IPS-11a (cell line): ENCODE measurements around the gene AKR1B1.

ENCODE experiments used
- H3K4me3 ChIP-seq: one replicate; pipeline ENCODE4 v1.5.1; 2013; ENCODE audit warnings: low read depth, low read length, control low read depth

AKR1B1 gene

DNA sequence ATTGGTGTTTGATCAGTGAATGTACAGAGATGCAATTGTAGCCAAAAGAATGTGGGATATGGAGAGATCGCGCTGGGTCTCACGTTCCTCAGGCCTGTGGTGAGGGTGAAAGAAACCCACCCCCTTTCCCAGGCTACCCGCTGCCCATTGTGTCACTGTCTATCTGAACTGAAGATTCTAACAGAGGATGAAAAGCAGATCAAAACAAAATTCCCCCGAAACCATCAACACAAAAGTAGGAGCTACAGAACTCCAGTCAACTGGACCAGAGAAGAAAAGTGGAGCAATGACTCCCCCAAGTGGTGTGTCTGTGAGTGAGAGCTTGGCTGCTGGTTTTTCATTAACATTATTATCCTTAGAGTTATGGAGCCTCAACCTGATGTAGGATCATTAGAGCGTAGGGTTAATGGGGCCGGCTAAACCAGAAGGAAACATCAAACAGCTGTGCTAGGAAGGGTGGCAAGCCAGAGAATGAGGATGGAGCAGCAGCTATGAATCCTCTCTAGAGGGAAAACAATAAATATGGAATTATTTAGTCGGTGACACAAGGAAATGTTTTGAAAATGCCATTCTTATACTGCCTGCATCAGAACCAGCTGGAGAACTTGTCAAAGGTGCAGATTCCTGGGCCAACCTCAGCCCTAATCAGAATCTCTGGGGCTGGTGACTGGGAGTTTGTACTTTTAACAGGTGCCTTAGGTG, 38.3 kb downstream of the AKR1B1 start:
- no peak overlapping the region for H3K4me3 ChIP-seq

DNA sequence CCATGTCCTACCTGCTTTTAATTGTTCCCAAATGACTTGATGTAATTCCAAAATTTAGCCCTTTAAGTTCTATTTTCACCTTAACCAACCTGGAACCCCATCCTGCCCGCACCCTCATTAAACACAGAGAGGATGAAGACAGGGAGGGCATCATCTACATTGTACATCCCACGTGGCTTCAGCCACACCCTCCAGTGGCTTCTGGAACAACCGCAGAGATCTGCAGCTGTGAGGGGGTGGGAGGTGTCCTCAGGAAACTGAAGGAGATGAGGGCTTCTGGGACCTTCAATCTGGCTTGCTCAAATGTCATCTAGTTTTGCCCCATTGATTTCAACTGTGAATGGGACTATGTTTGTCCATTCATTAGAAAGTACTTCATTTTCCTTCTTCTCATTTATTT, 39.0 kb downstream of the AKR1B1 start:
- no peak overlapping the region for H3K4me3 ChIP-seq

DNA sequence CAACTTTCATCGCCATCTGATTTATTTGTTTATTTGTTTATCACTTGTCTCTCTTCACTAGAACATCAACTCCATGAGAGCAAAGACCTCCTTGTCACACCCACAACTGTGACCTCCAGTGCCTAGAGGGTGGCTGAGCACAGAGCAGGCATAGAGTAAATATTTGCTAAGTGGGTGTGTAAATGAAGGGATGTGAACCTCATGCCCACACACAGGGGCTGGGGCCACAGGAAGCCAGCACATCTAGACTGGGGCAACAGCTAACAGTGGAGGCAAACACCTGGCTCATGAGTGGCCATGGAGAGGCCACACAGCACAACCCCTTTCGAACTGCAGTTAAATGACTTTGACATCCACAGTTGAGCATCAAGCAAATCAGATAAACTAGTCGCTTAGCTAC, 39.8 kb downstream of the AKR1B1 start:
- H3K4me3 ChIP-seq: no peak overlapping the region

DNA sequence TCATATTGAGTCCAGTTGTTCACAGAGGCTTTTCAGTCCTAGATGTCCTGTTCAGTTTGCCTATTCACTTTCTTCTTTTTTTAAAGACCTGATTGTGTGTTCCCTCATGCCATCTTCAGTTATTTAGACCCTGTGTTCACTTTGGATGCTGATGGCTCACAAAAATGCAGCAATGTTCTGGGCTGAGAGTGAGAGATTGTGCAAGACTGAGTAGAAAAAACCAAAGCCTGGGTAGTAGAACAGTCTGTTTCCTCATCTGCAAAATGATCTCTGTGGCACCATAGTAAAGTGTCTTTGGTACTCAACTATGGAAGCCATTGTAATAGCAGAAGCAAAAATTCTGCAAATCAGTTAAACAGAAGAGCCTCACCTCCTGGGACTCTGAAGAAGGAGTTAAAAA, 43.2 kb downstream of the AKR1B1 start:
- H3K4me3 ChIP-seq: no peak overlapping the region

- H3K4me3 ChIP-seq: no peak overlapping the region
These were observed 44.8 kb downstream of the AKR1B1 start for GRCh38 chr7:134414109-134414508.

DNA sequence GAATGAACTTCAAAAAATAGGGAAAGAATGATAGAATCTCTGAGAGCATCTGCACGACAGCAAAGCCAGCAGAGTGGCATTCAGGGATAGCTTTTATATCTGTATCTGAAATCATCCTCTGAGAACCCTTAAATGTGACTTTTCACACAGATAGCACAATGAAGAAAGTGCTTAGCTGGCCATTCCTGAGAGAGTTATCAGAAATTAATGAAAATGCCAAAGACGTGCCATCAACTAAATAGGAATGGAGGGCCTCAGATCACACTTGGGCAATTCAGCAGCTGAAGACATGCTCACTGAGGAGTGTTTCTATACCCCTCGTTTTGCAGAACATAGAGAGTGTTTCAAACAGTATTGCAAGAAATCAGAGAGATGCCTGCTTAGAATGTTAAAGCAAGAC, 51.6 kb downstream of the AKR1B1 start:
- H3K4me3 ChIP-seq: no peak overlapping the region

- no peak overlapping the region for H3K4me3 ChIP-seq
These were observed 52.5 kb downstream of the AKR1B1 start for GRCh38 chr7:134406431-134406830.

GRCh38 chr7:134405299-134405698, 53.6 kb downstream of the AKR1B1 start:
- no peak overlapping the region for H3K4me3 ChIP-seq

GRCh38 chr7:134403062-134403461, 55.8 kb downstream of the AKR1B1 start:
- no peak overlapping the region for H3K4me3 ChIP-seq

DNA sequence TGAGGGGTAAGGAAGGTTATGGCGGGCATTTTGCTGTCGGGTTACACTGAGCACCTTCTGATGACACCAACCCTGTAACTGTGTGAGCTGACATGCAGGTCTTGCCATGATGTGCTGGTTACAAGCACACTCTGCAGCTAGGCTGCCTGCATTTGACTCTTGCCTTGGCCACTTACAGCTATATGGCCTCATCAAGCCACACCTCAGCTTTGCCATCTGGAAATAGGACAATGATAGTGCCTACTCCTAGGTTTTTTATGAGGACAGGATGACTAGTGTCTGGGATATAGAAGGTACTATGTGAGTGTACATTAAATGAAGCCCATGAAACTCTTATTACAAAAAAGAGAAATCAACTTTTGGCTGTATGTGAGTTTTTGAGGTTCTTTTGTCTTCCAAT, 58.0 kb downstream of the AKR1B1 start:
- no peak overlapping the region for H3K4me3 ChIP-seq

- H3K4me3 ChIP-seq: no peak overlapping the region
These were observed 62.9 kb downstream of the AKR1B1 start for GRCh38 chr7:134396031-134396430.

DNA sequence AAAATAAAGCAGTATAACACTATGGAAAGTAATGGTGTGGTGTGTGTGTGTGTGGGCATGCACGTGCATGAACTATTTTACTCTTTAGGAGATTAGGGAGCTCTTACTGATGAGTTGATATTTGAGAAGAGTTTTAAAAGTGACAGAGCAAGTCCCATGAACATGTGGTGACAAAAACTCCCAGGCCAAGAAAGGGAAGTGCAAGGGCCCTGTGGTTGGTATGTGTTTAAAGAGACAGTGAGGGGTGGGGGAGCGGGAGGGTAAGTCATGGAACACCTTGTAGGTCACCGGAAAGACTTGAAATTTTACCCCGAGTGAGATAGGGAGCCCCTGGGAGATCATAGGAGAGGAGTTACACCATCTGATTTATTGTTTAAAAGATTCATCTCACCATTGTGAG, 63.3 kb downstream of the AKR1B1 start:
- H3K4me3 ChIP-seq: no peak overlapping the region

DNA sequence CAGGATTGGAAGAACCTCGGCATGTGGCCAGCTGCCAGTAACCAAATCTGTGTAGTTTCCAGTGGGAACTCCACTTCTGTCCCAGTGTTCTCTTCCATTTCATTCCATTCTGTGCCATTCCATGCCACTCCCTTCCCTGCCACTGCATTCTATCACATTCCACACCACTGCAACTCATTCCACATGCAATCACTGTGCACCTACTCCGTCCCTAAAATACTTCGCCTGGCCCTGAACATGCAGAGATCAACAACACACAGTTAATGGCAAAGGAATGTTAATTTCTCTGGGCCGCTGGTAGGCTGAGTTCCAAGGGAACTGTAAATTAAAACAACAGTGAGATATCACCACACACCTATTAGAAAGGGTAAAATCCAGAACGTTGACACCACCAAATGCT, 64.8 kb downstream of the AKR1B1 start:
- H3K4me3 ChIP-seq: no peak overlapping the region
